Liver (tissue), 9 donors: ENCODE measurements around the gene VASH1. TPM values are rescaled to one million over a fixed set of nuclear protein-coding genes. Genes with fewer than 3 reads are reported as not detected.

Experiments used
- DNase-seq: peaks from one replicate; pipeline ENCODE4 v3.0.0-alpha.2; 2017; ENCODE audit warnings: low spot score
- H3K27ac ChIP-seq, 2 donors: one replicate each; pipeline ENCODE4 v1.7.0; 2013; ENCODE audit warnings: inconsistent platforms in 2 of 2, low read length in 2 of 2, control low read depth in 1 of 2, low read depth in 1 of 2, mild to moderate bottlenecking in 1 of 2
- H3K27me3 ChIP-seq, 4 donors: one replicate each; pipeline versions ENCODE4 v1.6.1 to v1.7.0; 2013; ENCODE audit warnings: low read length in 3 of 4, inconsistent platforms in 1 of 4, mild to moderate bottlenecking in 1 of 4, moderate library complexity in 1 of 4; ENCODE audit not compliant: control insufficient read depth in 4 of 4, insufficient read depth in 4 of 4
- H3K36me3 ChIP-seq, 4 donors: one replicate each; pipeline versions ENCODE4 v1.6.1 to v1.7.0; 2013; ENCODE audit warnings: low read length in 3 of 4, mild to moderate bottlenecking in 3 of 4, low read depth in 1 of 4, moderate library complexity in 1 of 4; ENCODE audit not compliant: control insufficient read depth in 4 of 4, insufficient read depth in 3 of 4
- H3K4me1 ChIP-seq, 4 donors: one replicate each; pipeline versions ENCODE4 v1.6.1 to v1.7.0; 2013; ENCODE audit warnings: low read length in 3 of 4, mild to moderate bottlenecking in 3 of 4, moderate library complexity in 1 of 4; ENCODE audit not compliant: control insufficient read depth in 4 of 4, insufficient read depth in 4 of 4
- H3K4me3 ChIP-seq, 3 donors: one replicate each; pipeline versions ENCODE4 v1.6.1 to v1.7.0; 2013; ENCODE audit warnings: low read length in 3 of 3, control low read depth in 1 of 3, low read depth in 1 of 3, mild to moderate bottlenecking in 1 of 3
- H3K9ac ChIP-seq, 2 donors: one replicate each; pipeline ENCODE4 v1.7.0; 2013; ENCODE audit warnings: low read length in 2 of 2, mild to moderate bottlenecking in 2 of 2, moderate library complexity in 2 of 2, control low read depth in 1 of 2, low read depth in 1 of 2
- H3K9me3 ChIP-seq, 4 donors: one replicate each; pipeline versions ENCODE4 v1.6.1 to v1.7.0; 2013; ENCODE audit warnings: low read length in 3 of 4; ENCODE audit not compliant: control insufficient read depth in 4 of 4
- EGR1 ChIP-seq, 2 donors: IDR thresholded peaks; 2 replicates each; pipeline ENCODE4 v1.6.1; 2016 to 2018; ENCODE audit warnings: antibody characterized with exemption in 2 of 2, low read depth in 2 of 2
- FOXA1 ChIP-seq: IDR thresholded peaks from 2 replicates; pipeline ENCODE4 v1.6.1; 2016; ENCODE audit warnings: antibody characterized with exemption
- FOXA2 ChIP-seq: IDR thresholded peaks from 2 replicates; pipeline ENCODE4 v1.6.1; 2016; ENCODE audit warnings: antibody characterized with exemption
- GABPA ChIP-seq, 2 donors: IDR thresholded peaks in 1 of 2; conservative IDR thresholded peaks in 1 of 2; 2 replicates each; pipeline ENCODE4 v1.6.1; 2016; ENCODE audit warnings: antibody characterized with exemption in 2 of 2, mild to moderate bottlenecking in 1 of 2, moderate library complexity in 1 of 2
- HNF4A ChIP-seq, 2 donors: conservative IDR thresholded peaks; 2 replicates each; pipeline ENCODE4 v1.6.1; 2016; ENCODE audit warnings: antibody characterized with exemption in 2 of 2, mild to moderate bottlenecking in 2 of 2
- HNF4G ChIP-seq: IDR thresholded peaks from 2 replicates; pipeline ENCODE4 v1.6.1; 2016; ENCODE audit warnings: antibody characterized with exemption
- JUND ChIP-seq, 2 donors: IDR thresholded peaks; 2 replicates each; pipeline ENCODE4 v1.6.1; 2016; ENCODE audit warnings: antibody characterized with exemption in 2 of 2
- NR2F2 ChIP-seq: IDR thresholded peaks from 2 replicates; pipeline ENCODE4 v1.6.1; 2016; ENCODE audit warnings: antibody characterized with exemption
- RAD21 ChIP-seq, 2 donors: IDR thresholded peaks; 2 replicates each; pipeline ENCODE4 v1.6.1; 2016; ENCODE audit warnings: antibody characterized with exemption in 2 of 2, mild to moderate bottlenecking in 2 of 2
- RXRA ChIP-seq, 2 donors: IDR thresholded peaks; 2 replicates each; pipeline ENCODE4 v1.6.1; 2017 to 2018; ENCODE audit warnings: antibody characterized with exemption in 2 of 2, mild to moderate bottlenecking in 1 of 2
- SP1 ChIP-seq: IDR thresholded peaks from 2 replicates; pipeline ENCODE4 v1.6.1; 2018; ENCODE audit warnings: antibody characterized with exemption, mild to moderate bottlenecking
- TAF1 ChIP-seq: conservative IDR thresholded peaks from 2 replicates; pipeline ENCODE4 v1.6.1; 2016; ENCODE audit warnings: antibody characterized with exemption, mild to moderate bottlenecking
- YY1 ChIP-seq: IDR thresholded peaks from 2 replicates; pipeline ENCODE4 v1.6.1; 2016; ENCODE audit warnings: antibody characterized with exemption, mild to moderate bottlenecking
- WGBS: extraction: QIAGEN DNeasy Blood & Tissue Kit; methylation state at CpG from one replicate; pipeline ENCODE4 v1.1.7; 2013; 5-methylcytosine and 5-hydroxymethylcytosine counted together
- polyA plus RNA-seq, 2 donors: library from polyadenylated mRNA; stranded (reverse) in 1 of 2; unstranded in 1 of 2; fragments of 200-250 nt in 1 of 2; fragments of >200 nt in 1 of 2; fragmentation: Nextera tagmentation in 1 of 2; extraction: Ambion mirVana in 1 of 2; gene quantifications; one replicate each; pipeline versions ENCODE4 v1.2.1 to v1.2.3, GENCODE V29; 2013 to 2015
- total RNA-seq, 2 donors: library from RNA; depleted of rRNA; stranded (reverse); fragments of >200 nt; gene quantifications; one replicate each; pipeline ENCODE4 v1.2.3, GENCODE V29; 2014
- TF ChIP-seq, protein P1 (sequence below): IDR thresholded peaks from 2 replicates; pipeline ENCODE4 v1.6.1; 2016; ENCODE audit warnings: antibody characterized with exemption
- TF ChIP-seq, protein P2 (sequence below): IDR thresholded peaks from 2 replicates; pipeline ENCODE4 v1.6.1; 2016; ENCODE audit warnings: antibody characterized with exemption, mild to moderate bottlenecking
- TF ChIP-seq, protein P3 (sequence below): IDR thresholded peaks from 2 replicates; pipeline ENCODE4 v1.6.1; 2016; ENCODE audit warnings: antibody characterized with exemption
- TF ChIP-seq, protein P4 (sequence below): fragments of 150-350 bp; IDR thresholded peaks from 2 replicates; pipeline ENCODE4 v1.5.1; 2017; ENCODE audit warnings: improper control_type of control experiment, low read depth, low read length; ENCODE audit not compliant: missing input control
- TF ChIP-seq, protein P5 (sequence below): IDR thresholded peaks from 2 replicates; pipeline ENCODE4 v1.6.1; 2016; ENCODE audit warnings: antibody characterized with exemption
- donor health status: healthy.
- donor health status: healthy.
- donor health status: healthy.
- donor health status: healthy.
- donor health status: healthy.

Gene VASH1
- total and polyA plus RNA-seq, 4 donors = 0.94 to 5.9 (median 4.3) TPM

DNA sequence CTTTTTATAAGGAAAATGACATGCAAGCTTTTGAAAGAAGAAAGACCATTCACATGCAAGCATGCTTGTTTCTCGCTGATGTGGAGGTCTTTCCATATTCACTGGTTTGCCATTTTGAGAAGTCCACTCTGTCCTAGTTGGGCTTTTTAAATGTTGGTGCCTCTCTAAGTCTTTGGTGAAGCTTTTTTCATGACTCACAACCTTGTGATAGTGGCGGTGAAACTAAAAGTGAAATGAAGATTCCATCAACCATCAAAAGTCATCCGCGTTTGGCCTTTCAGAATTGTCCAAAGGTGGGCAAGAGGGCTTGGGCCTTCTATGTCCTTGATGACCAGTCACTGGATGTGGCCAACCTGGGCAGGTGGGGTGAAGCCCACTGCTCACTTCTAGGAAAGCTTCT is 69.3 kb downstream of the VASH1 start:
- no peaks in the 10 kb centered on the region for H3K9me3 ChIP-seq
- no peak overlapping the region for H3K9ac ChIP-seq
- no peaks in the 10 kb centered on the region for H3K36me3 ChIP-seq
- TF ChIP-seq YY1 (no peak), HNF4G (no peak)
- no peak for DNase-seq
- H3K27ac ChIP-seq = no peak overlapping the region
- peaks cover 11 to 44% (median 35%) of the 10 kb centered on the region in 4 donors for H3K4me1 ChIP-seq
- H3K4me3 ChIP-seq = no peak overlapping the region
- 95% methylated on average over 4 of the region's 4 CpGs for WGBS
- no peaks in the 10 kb centered on the region for H3K27me3 ChIP-seq

DNA sequence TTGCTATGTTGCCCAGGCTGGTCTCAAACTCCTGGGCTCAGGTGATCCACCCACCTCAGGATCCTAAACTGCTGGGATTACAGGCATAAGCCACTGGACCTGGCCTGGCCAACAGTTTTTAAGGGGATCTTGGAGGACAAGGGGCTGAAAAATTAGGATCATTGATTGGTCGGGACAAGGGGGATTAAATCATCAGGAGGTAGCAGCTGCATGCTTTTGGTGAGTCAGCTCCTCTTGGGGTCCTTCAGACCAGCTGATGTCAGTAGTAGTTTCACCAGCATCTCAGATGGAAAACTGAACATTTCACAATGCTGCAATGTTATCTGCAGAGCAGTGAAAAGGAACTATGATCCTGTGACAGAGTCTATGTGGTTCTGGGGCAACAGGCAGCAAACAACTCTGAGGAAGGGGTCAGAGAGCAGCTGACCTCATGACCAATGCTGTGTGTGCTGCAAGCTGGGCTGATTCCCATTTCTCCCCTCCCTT is 71.3 kb downstream of the VASH1 start:
- no peaks in the 10 kb centered on the region for H3K9me3 ChIP-seq
- H3K9ac ChIP-seq = no peak overlapping the region
- no peaks in the 10 kb centered on the region for H3K27me3 ChIP-seq
- no peak for DNase-seq
- H3K4me3 ChIP-seq = no peak overlapping the region
- no peaks in the 10 kb centered on the region for H3K36me3 ChIP-seq
- 19% methylated on average over 1 of the region's 1 CpG for whole genome bisulfite sequencing
- peak overlapping the region; percentile 90 to 94 for H3K27ac ChIP-seq
- H3K4me1 ChIP-seq = peaks cover 11 to 44% (median 35%) of the 10 kb centered on the region in 4 donors
- peak; percentile 66 for TF ChIP-seq YY1
- TF ChIP-seq, protein P1, sequence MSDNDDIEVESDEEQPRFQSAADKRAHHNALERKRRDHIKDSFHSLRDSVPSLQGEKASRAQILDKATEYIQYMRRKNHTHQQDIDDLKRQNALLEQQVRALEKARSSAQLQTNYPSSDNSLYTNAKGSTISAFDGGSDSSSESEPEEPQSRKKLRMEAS = peak; percentile 95
- TF ChIP-seq TAF1 = no peak
- peak; percentile 96 for TF ChIP-seq SP1
- peak; percentile 81 for TF ChIP-seq FOXA2
- TF ChIP-seq, protein P2, sequence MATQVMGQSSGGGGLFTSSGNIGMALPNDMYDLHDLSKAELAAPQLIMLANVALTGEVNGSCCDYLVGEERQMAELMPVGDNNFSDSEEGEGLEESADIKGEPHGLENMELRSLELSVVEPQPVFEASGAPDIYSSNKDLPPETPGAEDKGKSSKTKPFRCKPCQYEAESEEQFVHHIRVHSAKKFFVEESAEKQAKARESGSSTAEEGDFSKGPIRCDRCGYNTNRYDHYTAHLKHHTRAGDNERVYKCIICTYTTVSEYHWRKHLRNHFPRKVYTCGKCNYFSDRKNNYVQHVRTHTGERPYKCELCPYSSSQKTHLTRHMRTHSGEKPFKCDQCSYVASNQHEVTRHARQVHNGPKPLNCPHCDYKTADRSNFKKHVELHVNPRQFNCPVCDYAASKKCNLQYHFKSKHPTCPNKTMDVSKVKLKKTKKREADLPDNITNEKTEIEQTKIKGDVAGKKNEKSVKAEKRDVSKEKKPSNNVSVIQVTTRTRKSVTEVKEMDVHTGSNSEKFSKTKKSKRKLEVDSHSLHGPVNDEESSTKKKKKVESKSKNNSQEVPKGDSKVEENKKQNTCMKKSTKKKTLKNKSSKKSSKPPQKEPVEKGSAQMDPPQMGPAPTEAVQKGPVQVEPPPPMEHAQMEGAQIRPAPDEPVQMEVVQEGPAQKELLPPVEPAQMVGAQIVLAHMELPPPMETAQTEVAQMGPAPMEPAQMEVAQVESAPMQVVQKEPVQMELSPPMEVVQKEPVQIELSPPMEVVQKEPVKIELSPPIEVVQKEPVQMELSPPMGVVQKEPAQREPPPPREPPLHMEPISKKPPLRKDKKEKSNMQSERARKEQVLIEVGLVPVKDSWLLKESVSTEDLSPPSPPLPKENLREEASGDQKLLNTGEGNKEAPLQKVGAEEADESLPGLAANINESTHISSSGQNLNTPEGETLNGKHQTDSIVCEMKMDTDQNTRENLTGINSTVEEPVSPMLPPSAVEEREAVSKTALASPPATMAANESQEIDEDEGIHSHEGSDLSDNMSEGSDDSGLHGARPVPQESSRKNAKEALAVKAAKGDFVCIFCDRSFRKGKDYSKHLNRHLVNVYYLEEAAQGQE = peak; percentile 85
- TF ChIP-seq, protein P3, sequence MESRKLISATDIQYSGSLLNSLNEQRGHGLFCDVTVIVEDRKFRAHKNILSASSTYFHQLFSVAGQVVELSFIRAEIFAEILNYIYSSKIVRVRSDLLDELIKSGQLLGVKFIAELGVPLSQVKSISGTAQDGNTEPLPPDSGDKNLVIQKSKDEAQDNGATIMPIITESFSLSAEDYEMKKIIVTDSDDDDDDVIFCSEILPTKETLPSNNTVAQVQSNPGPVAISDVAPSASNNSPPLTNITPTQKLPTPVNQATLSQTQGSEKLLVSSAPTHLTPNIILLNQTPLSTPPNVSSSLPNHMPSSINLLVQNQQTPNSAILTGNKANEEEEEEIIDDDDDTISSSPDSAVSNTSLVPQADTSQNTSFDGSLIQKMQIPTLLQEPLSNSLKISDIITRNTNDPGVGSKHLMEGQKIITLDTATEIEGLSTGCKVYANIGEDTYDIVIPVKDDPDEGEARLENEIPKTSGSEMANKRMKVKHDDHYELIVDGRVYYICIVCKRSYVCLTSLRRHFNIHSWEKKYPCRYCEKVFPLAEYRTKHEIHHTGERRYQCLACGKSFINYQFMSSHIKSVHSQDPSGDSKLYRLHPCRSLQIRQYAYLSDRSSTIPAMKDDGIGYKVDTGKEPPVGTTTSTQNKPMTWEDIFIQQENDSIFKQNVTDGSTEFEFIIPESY = peak; percentile 91
- peak; percentile 87 to 96 for TF ChIP-seq JUND (IDR thresholded peaks at IDR 0.05)
- TF ChIP-seq HNF4G = peak; percentile 100
- TF ChIP-seq FOXA1 = peak; percentile 80
- peak; percentile 100 for TF ChIP-seq HNF4A (conservative IDR thresholded peaks at IDR 0.05)
- TF ChIP-seq, protein P4, sequence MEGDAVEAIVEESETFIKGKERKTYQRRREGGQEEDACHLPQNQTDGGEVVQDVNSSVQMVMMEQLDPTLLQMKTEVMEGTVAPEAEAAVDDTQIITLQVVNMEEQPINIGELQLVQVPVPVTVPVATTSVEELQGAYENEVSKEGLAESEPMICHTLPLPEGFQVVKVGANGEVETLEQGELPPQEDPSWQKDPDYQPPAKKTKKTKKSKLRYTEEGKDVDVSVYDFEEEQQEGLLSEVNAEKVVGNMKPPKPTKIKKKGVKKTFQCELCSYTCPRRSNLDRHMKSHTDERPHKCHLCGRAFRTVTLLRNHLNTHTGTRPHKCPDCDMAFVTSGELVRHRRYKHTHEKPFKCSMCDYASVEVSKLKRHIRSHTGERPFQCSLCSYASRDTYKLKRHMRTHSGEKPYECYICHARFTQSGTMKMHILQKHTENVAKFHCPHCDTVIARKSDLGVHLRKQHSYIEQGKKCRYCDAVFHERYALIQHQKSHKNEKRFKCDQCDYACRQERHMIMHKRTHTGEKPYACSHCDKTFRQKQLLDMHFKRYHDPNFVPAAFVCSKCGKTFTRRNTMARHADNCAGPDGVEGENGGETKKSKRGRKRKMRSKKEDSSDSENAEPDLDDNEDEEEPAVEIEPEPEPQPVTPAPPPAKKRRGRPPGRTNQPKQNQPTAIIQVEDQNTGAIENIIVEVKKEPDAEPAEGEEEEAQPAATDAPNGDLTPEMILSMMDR = no peak
- peak; percentile 43 to 52 for TF ChIP-seq RAD21 (IDR thresholded peaks at IDR 0.05)
- TF ChIP-seq NR2F2 = peak; percentile 97
- peak in 1 of 2 donors; percentile 50 for TF ChIP-seq GABPA (IDR thresholded peaks at IDR 0.05 in 1 of 2, conservative IDR thresholded peaks at IDR 0.05 in 1 of 2)
- TF ChIP-seq, protein P5, sequence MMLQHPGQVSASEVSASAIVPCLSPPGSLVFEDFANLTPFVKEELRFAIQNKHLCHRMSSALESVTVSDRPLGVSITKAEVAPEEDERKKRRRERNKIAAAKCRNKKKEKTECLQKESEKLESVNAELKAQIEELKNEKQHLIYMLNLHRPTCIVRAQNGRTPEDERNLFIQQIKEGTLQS = peak; percentile 90
- TF ChIP-seq RXRA (IDR thresholded peaks at IDR 0.05) = peak; percentile 97 to 98
- TF ChIP-seq EGR1 (IDR thresholded peaks at IDR 0.05; ENCODE audit: low read depth in 2 of 2) = peak; percentile 46 to 88
